B cell (primary cell): ENCODE measurements around the gene KRTAP9-1.
"Not testable (repeated sequence)": the region's sequence is repeated elsewhere in the genome, so short reads cannot be mapped to it uniquely, and the experiment has no call there.

ENCODE experiments used
- CTCF ChIP-seq: fragments of 200-600 bp; IDR thresholded peaks from one replicate; pipeline ENCODE4 v1.8.0; 2022; ENCODE audit warnings: antibody characterized with exemption, mild to moderate bottlenecking
- EZH2 ChIP-seq: IDR thresholded peaks from 2 replicates; pipeline ENCODE4 v1.6.1; 2012; ENCODE audit warnings: borderline replicate concordance, low read depth, mild to moderate bottlenecking, moderate library complexity, low read length; ENCODE audit not compliant: insufficient read depth, poor library complexity, severe bottlenecking

DNA sequence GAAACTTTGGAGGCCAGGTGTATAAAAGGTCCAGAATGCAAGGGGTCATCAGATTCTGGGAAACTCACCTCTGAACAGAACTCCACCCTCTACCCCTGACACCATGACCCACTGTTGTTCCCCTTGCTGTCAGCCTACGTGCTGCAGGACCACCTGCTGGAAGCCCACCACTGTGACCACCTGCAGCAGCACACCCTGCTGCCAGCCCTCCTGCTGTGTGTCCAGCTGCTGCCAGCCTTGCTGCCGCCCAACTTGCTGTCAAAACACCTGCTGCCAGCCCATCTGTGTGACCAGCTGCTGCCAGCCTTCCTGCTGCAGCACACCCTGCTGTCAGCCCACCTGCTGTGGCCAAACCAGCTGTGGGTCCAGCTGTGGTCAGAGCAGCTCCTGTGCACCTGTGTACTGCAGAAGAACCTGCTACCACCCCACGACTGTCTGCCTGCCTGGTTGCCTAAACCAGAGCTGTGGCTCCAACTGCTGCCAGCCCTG, 48.3 kb downstream of the KRTAP9-1 start, which contains the start of gene KRTAP9-8:
- TF ChIP-seq CTCF, EZH2: not testable (repeated sequence)
